Astrocyte of the spinal cord (primary cell): ENCODE results near the gene PRR36.

ENCODE experiments used
- DNase-seq: peaks from one replicate; pipeline ENCODE4 v3.0.0; 2011; ENCODE audit warnings: low read depth, low spot score
- H3K4me3 ChIP-seq: 2 replicates; pipeline ENCODE4 v1.5.1; 2011; ENCODE audit warnings: low read depth, mild to moderate bottlenecking, low read length, moderate library complexity
- CTCF ChIP-seq: IDR thresholded peaks from 2 replicates; pipeline ENCODE4 v1.5.1; 2012; ENCODE audit warnings: low read depth, mild to moderate bottlenecking, low read length, inconsistent platforms
- in situ Hi-C: cut with HindIII; loops from 2 replicates; pipeline ENCODE4 v1.10.0; 2017; ENCODE audit warnings: low sequenced_read_pairs

The PRR36 gene

GRCh38 chr19:7916103-7916954 lies 42.1 kb upstream of the PRR36 start:
- DNase-seq, result no peak
- in situ Hi-C loops, result no loop called here
- no peak overlapping the region for H3K4me3 ChIP-seq
- TF ChIP-seq CTCF, result no peak

GRCh38 chr19:7915250-7916102 lies 41.3 kb upstream of the PRR36 start:
- in situ Hi-C loops, result no loop called here
- no peak overlapping the region for H3K4me3 ChIP-seq
- no peak for DNase-seq
- no peak for TF ChIP-seq CTCF

- no peak for DNase-seq
- in situ Hi-C loops, result no loop called here
- no peak for TF ChIP-seq CTCF
These were observed 40.4 kb upstream of the PRR36 start, which contains the start of gene TGFBR3L for GRCh38 chr19:7914598-7915045. Gene TGFBR3L, plus strand, starts transcription at chr19:7914830.

GRCh38 chr19:7914099-7914498 lies 39.9 kb upstream of the PRR36 start:
- H3K4me3 ChIP-seq, result no peak overlapping the region
- in situ Hi-C loops, result no loop called here
- DNase-seq, result no peak
- TF ChIP-seq CTCF, result no peak

More at GRCh38 chr19:7914598-7915045, 40.4 kb upstream of the PRR36 start, which contains the start of gene TGFBR3L:
- H3K4me3 ChIP-seq, result no peak within 1 kb of the TSS

GRCh38 chr19:7913652-7914051 lies 39.5 kb upstream of the PRR36 start:
- DNase-seq, result no peak
- no peak overlapping the region for H3K4me3 ChIP-seq
- TF ChIP-seq CTCF, result no peak
- in situ Hi-C loops, result no loop called here

- no peak overlapping the region for H3K4me3 ChIP-seq
- in situ Hi-C loops, result no loop called here
- no peak for DNase-seq
- no peak for TF ChIP-seq CTCF
These were observed 38.7 kb upstream of the PRR36 start for GRCh38 chr19:7912697-7913564.
